Activated CD4-positive, CD25-positive, alpha-beta regulatory T cell treated with anti-CD3 and anti-CD28 coated beads, Interleukin-2, amount 50 U/mL, for 24 hours (primary cell): ENCODE measurements around the gene UQCC2.

Experiments
- ATAC-seq, 2 donors: fragments of 150-1000 bp; cut with Tn5 transposase; one replicate each; pipeline ENCODE4 v1.10.0; 2021; ENCODE audit warnings: mild to moderate bottlenecking in 1 of 2, moderate library complexity in 1 of 2

The UQCC2 gene

GRCh38 chr6:33744001-33744848 lies 32.7 kb upstream of the UQCC2 start:
- ATAC-seq: peak; percentile 69 to 73

GRCh38 chr6:33742837-33743236 lies 31.3 kb upstream of the UQCC2 start:
- no peak for ATAC-seq

DNA sequence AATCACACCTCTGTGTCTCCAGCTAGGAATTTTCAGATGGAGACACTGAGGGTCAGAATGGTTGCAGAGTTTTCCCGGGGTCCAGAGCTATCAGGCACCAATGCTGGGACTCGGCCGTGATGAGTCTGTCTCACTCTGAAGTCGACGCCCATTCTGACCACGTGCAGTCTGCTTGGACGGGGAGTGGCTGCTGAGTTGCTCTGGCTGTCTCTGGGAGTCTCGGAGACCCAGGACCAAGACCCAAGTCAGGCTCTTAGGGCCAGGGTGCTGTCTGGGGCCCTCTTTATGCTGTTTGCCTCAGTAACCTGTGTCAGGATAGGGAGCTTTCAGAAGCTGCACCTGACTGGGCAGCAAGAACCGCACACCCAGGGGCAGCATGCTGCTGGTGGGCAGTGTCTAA lies 30.6 kb upstream of the UQCC2 start:
- ATAC-seq: no peak

DNA sequence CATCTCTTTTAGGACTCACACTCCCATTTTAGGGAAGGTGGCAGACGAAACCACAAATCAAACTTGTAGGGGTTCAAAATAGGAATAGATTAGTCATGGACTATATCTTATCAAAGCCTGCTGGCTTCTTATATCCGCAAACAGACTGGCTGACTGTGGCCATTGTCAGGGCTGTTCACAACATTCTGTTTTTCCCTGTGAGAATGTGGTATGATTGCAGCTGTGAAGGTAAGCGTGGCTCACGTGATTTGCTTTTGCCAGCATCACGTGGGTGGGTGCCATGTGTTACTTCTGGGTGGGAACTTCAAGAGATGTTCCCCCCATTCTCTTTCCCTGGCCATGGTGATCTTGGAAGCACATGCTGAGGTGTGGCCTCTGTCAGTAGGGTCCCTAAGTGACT lies 29.3 kb upstream of the UQCC2 start:
- ATAC-seq: no peak

GRCh38 chr6:33740204-33740608 lies 28.7 kb upstream of the UQCC2 start:
- ATAC-seq: no peak

DNA sequence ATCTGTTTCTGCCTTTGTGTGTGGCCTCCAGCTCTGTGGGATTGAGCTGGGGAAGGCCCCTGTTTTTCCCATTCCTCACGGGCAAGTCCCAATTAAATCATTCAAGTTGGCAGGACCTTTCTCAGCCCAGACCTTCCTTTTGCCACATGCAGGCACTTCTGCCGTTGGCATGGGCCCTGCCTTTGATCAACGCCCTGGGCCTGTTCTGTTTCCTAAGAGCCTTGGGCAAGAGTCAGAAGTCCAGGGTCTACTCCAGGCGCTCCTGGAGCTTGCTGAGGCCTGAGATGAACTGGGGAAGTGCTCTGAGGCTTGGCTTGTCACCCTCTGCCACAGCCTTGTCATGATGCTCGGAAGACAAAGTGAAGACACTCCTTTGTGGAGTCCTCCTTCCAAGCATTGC lies 28.1 kb upstream of the UQCC2 start:
- no peak for ATAC-seq

DNA sequence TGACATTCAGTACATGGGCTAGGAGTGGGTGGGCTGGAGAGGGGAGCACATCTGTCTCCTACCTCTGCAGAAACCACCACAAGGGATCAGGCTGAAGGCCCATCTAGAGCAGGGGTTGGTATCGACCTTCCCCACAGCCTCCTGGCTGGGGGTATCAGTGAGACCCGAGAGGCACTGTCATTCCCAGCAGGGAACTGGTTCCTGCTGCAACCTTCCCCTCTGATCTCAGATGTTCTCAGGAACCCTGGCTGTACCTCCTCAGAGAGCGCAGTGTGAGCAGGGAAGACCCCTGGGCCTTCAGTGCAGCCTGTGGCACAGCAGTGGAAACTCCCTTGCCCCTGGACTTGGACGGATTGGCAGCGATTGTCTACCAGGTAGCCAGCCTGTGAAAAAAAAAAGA lies 27.4 kb upstream of the UQCC2 start:
- ATAC-seq: no peak

GRCh38 chr6:33738153-33738552 lies 26.7 kb upstream of the UQCC2 start:
- ATAC-seq: no peak

DNA sequence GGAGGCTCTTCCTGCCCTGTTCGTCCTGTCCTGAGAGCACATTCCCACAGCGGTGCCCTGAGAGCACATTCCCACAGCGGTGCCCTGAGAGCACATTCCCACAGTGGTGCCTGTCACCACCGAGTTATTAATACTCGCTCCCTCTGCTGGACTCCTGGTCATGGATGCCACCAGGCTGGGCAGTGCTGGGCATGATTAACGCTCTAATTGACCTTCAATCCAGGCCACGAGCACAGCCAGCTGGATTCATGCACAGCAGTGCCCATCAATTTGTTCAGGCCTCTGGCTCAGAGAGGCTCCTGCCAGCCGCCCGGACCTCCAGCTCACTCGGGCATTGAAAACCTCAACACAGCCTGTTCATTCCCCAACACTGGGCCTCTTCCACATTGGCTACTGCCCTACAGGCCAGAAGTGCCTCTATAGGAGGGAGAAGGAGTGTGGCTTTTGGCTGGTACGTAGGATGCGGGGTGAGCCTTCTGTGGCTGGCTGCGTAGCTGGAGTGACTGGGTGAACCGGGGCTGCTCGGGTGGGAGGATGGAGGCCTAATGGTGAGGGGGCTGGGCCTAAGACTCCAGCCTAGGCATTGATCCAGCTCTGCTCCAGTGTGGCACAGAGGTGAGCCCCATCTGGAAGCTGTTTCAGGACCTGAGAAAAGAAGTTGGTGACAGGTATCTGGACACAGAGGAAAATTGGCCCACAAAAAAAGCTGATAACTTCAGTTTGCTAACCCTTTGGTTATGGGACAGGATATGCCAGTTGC lies 25.9 kb upstream of the UQCC2 start:
- ATAC-seq: no peak

DNA sequence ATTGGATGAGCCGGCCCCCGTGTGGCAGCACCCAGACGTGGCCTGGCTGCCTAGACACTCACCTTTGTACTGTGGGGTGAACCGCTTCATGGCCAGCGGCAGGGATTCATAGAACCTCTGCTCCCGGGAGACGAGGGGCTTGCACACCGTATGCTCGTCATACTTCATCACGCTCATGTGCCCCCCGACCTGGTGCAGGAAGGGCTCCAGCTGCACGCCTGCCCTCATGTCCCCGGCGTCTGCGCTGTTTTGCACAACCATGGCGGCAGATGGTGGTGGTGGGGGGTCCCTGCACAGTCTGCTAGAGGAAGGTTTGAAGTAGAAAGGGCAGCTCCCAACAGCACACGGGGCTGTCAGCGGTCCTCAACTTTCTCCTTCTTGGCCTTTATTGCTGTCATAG lies 23.7 kb upstream of the UQCC2 start:
- no peak for ATAC-seq

DNA sequence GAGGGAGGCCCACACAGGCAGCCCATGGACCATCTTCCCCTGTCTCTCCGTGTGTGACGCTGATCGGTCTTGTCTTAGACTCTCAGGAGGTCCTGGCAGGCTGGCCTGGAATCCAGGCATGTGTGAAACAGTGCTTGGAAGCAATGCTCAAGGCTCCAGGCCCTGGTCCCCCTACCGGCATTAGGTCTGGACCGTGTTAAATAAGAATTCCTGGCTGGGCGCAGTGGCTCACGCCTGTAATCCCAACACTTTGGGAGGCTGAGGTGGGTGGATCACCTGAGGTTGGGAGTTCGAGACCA lies 22.2 kb upstream of the UQCC2 start:
- no peak for ATAC-seq

DNA sequence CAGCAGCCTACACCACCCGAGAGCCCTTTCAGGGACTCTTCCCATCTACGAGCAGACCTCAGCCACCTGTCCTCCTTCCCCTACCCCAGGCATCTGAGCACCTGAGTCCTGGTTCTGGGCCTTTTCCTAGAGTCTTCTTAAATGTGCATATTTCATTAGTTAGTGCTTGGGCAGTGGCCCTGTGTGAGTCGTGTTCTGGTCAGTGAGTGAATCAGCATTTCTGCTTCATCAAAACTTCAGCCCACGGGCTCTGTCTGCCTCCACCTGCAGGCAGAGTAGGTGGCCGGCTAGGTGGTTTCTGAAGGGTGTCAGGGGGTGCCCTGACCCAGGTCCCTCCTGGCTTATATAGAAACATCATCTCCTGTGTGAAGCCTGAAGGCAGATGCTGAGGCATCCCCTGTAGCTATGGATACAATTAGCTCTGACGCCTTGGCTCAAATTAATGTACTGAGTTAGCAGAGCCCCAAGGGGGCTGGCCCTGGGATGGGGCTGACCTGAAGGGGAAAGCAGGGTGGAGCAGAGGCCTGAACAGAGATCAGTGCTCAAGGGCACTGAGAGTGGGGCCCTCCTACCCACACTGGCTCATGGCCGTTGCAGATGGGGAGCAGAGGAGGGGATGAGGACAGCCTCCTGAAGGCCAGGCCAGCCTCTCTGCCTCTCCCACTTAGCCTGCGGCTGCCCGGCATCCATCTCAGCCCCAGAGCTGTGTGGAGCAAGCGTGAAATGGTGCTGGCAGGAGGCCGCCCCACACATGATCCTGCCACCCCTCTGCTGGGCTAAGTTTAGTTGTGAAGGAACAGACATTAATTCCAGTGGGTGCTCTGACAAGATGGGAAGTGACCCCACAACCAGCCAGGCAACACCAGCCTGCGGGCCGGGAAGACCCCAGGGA lies 21.6 kb upstream of the UQCC2 start:
- no peak for ATAC-seq

DNA sequence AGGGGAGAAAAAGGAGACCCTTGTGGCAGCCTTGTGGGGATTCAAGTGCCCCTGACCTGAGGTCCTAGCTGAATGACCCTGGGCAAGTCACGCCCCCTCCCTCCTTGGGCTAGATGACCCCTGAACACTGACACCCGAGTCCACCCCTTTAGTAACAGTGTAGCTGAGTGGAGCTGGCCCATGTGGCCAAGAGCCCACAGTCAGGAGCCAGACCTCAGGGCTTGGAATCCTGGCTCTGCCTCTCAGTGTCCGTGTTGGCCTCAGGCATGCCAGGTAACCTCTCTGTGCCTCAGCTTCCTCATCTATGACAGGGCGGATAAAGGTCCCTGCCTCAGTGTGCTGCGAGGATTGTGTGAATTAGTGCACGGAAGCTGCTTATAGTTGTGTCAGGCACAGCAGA lies 20.9 kb upstream of the UQCC2 start:
- ATAC-seq: no peak

DNA sequence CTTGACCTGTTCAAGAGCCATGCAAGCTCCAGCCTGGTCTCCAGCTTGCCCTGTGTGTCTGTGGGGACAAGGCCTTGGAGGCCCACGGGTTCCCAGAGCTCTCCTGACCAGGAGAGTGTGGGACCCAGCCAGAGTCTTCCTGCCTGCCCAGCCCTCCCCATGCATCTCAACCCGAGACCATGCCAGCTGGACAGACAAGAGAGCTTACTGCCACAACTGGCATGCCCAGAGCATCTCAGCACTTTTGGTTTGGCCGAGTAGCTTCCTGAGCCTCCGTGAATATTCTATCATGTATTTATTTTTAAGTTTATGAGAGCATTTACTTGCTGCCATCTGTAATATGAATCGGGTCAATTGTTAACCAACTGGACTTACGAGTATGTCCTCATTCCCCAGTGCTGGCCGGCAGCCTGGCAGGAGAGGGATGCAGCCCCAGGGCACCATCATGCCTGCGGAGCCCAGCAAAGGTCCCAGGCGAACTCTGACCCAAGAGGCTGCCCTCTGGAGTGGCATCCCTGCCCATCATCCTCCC lies 20.3 kb upstream of the UQCC2 start:
- ATAC-seq: no peak

DNA sequence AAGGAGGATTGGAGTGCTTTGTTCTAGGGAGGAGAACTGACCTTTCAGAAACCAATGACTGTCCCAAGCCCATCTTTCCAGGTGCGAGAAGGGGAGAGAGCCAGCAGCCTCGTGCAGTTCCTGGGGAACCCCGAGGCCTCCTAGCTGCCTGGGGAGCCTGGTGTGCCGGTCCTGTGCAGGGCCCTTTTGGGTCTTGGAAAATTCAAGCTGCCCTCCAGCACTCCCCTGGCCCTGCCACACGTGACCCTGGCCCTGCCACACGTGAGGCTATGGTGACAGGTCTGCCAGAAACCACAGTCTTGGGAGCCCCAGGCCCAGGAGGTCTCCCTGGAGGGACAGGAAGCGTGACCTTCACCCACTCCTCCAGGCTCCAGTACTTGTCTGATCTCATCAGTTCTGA lies 19.5 kb upstream of the UQCC2 start:
- no peak for ATAC-seq

GRCh38 chr6:33730611-33731010 lies 19.1 kb upstream of the UQCC2 start:
- no peak for ATAC-seq

DNA sequence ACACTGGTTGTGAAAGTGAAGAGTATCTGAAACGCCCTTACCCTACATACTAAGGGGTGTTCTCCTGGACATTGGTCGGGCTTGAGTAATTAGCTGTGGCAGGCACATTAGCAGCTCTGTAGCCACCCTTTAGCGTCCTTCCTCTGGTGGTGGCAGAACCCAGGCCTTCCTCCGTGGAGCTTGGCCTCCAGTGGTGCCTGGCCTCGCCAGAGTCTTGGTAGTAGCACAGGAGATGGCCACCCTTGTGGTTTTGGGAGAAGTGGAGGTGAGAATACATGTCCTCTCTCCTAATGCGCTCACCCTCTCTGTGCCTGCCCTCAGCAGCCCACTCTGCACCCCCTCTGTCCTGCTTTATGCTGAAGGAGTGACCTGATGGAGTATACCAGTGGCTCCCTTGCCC lies 17.6 kb upstream of the UQCC2 start:
- ATAC-seq: no peak

DNA sequence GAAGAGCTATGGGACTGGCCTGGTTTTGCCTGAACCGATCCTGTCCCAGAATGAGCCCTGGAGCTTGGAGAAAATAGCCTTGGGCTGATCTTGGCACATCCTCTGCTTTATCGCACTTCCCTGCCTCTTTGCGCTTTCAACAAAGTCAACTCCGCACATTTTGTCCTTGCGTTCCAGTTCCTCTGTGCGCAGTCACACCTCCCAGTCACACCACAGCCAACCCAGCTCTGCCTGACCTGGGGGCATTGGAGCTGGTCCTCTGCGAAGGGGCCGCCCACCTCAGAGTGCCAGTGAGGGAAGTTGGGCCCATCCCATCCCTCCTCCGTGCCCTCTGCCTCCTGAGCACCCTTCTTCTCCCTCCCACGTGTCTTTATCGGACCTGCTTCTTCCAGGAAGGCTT lies 16.9 kb upstream of the UQCC2 start:
- ATAC-seq: no peak

- no peak for ATAC-seq
Observed at GRCh38 chr6:33727932-33728331, 16.4 kb upstream of the UQCC2 start.

- ATAC-seq: no peak
Observed at GRCh38 chr6:33727126-33727525, 15.6 kb upstream of the UQCC2 start.

DNA sequence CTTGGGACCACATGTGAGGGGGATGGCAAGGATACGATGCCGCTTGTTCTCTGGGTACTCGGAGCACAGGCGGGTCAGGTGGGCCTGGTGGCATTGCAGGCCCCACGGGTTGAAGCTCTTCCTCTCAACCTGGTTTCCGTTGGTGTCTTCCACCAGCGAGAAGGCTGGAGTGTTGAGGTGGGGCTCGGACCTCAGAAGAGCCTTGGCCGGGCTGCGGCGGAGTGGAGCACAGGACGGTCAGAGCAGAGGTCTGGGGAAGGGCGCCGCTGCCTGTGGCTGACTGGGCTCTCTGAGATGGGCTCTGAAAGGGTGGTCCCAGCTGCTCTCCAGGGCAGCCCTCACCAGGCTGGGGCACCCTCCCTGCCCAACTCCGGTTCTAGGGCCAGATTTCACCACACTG lies 15.2 kb upstream of the UQCC2 start:
- no peak for ATAC-seq

DNA sequence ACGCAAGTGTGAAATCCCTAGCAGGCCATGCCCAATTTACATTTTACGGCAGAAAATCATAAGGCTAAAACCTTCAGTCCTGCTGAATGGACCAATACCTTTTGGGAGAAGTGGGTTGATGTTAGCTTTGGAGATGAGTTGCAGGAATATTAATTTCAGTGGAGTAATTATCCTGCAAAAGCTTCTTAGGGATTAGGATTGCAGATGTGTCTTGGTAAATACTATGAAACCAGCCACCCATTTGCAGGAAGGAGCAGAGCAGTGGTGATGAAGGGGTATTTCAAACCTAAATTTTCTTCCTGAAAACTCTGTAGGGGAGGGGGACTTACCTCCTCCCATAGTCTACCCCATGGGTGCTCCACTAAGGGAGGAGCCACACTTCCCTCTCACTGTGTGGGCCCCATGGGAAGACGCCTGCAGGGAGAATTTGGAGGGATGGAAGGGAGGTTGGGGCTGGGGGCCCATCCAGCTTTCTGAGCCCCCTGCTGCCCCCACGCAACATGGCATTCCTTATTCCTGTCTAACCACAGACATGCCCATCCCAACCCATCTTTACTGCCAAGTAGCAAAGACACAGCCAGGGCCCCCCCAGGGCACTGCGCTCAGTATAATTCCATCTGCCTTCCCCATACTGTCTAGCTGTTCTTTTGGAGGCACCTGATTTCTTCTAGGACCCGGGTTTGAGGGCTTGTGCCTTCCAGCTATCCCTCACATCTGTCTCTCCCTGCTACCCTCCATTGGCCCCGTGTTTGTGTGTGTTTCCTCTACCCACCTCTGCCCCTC lies 14.6 kb upstream of the UQCC2 start:
- no peak for ATAC-seq
